GM12875 (cell line): ENCODE data around the gene PWWP2A.
A peak's percentile ranks its signal among the peaks of the same experiment; 100 is the strongest.

ENCODE experiments used
- H3K4me3 ChIP-seq: one replicate; pipeline ENCODE4 v1.5.1; 2011; ENCODE audit warnings: low read depth, low read length, control low read depth
- CTCF ChIP-seq: IDR thresholded peaks from 2 replicates; pipeline ENCODE4 v1.5.1; 2011; ENCODE audit warnings: low read depth, mild to moderate bottlenecking, control low read depth, inconsistent platforms, low read length, moderate library complexity, borderline replicate concordance; ENCODE audit not compliant: insufficient read depth

Gene PWWP2A

GRCh38 chr5:160119142-160119904 is at the start of gene PWWP2A:
TSS of gene PWWP2A (minus strand) at chr5:160119450. CDS start at chr5:160119388, 62 bp downstream.
- TF ChIP-seq CTCF, result no peak

DNA sequence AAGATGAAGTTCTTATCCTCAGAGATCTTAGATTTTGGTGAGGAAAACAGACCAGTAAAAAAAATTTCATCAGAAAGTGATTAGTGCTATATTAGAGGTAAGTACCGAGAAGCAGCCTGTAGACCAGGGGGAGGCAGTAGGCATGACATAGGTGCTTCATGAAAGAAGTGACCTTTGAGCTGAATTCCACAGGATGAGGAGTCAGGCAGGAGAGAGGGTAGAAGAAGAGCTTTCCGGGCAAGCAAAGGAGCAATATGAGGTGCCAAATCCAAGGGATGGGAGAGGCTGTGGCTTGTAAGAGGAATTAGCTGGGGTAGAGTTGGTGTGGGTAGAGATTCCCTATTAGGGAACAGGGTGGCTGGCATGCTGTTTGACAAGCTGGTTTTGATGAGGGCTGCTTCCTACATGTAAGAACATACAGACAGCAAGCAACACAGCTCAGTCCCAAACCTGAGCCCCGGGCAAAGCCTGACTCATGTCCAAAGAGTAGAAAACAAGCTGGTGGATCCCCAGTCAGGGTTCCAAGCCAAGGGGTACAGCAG is 48.4 kb upstream of the PWWP2A start:
- TF ChIP-seq CTCF, result no peak
- H3K4me3 ChIP-seq, result no peak overlapping the region

More at GRCh38 chr5:160119142-160119904, at the start of gene PWWP2A:
- peak within 1 kb of the TSS; percentile 97 for H3K4me3 ChIP-seq

- H3K4me3 ChIP-seq, result no peak overlapping the region
- TF ChIP-seq CTCF, result no peak
Measured at GRCh38 chr5:160166973-160167623, 47.8 kb upstream of the PWWP2A start.

DNA sequence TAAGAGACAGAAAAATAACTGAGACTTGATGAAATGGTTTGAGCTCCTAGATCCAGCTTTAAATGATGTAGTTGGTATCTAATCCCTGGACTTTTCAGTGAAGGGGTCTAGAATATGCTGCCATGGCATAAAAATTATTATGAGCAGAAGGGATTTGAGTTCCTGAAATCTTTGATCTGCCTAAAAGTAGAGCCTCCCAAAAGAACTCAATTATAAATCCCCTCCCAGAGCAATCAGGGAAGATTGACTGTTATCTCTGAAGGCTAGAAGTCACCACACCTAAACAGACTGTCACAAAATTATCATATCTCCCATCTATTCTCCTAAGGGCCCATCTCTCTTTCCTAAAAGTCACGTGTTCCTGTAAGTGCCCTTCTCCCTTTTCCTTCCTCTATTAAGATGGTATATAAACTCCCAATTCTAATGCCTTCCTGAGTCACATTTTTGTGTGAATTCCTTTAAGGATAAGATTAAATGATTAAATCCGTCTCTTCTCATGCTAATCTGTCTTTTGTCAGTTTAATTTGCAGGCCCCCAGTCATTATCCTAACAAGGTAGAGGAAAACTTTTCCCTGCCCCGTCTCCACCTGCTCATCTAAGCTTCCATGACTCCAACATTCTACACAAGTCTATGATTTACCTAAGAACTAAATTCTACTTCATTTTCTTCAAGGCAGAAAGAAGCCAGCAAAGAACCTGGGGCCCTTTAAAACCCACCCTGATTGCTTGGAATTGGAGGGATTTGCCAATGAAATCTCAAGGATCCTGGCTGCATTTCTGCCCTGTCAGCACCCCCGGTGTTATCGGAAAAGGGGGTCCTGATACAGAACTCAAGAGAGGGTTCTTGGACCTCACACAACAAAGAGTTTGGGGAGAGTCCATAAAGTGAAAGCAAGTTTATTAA is 47.1 kb upstream of the PWWP2A start:
- H3K4me3 ChIP-seq, result no peak overlapping the region
- no peak for TF ChIP-seq CTCF

DNA sequence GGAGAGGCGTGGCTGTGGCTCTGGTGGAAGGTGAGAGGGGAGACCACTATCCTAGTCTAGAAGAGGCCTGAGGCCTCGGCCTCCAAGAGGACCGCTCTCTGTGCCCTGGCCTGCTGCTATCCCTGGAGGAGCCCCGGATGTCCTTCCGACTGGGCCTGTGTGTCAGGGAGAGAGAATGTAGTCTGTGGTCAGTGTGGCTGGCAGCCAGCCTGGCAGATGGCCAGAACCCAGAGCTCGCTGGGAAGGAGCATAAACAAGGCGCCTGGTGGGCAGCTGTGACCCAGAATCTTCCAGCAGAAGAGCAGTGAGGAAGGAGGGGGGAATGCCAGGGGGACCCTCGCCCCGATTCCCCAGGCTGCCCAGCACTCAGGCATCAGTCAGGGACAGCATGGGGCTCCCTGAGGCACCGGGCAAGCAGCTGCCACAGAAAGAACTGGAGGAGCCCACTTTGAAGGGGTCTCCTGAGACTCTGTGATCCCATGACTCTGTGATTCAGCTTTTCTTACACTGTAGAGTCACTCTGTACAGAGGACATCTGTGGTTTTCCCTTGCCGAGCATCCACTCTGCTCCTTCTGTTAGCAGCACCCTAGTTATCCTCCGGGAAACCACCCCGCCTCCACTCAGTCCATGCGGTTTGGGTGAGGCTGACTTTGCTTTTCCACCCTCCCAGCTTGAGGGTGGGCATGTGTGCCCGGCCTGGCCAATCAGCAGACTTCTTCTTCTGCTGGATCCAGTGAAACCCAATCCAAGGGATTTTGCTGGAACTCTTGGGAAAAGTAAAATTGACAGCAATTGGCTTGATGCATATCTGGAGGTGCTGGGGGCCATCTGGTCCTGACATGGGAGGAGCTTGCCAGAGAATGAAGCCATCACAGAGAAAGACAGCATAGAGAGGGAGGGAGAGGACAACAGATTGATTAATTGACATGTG is 46.2 kb upstream of the PWWP2A start:
- no peak for TF ChIP-seq CTCF
- H3K4me3 ChIP-seq, result no peak overlapping the region

DNA sequence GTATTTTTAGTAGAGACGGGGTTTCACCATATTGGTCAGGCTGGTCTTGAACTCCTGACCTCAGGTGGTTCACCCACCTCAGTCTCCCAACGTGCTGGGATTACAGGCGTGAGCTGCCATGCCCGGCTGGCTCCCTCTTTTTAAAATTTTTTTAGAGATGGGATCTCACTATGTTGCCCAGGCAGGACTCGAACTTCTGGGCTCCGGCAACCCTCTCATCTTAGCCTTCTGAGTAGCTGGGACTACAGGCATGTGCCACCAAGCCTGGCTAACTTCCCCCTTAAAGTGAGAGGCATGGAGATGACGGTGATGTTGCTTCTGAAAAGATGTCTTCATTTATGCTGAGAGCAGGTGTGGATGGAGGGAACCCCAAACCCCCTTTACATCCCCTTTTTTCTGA is 43.7 kb upstream of the PWWP2A start:
- no peak overlapping the region for H3K4me3 ChIP-seq
- no peak for TF ChIP-seq CTCF
